Smooth muscle cell (in vitro differentiated cells): ENCODE data around the gene AGMO. TPM values are rescaled to one million over a fixed set of nuclear protein-coding genes. Genes with fewer than 3 reads are reported as not detected.

Source experiments
- DNase-seq: peaks from one replicate; lab custom pipeline; 2025; ENCODE audit not compliant: unreplicated experiment; lab: John Stamatoyannopoulos, UW
- H2AFZ ChIP-seq: fragments of 200-600 bp; sonication (generic); 2 replicates; pipeline ENCODE4 v1.6.0; 2016; ENCODE audit warnings: antibody characterized with exemption, low read depth, mild to moderate bottlenecking
- H3F3A ChIP-seq: fragments of 200-600 bp; sonication (generic); 2 replicates; pipeline ENCODE4 v1.6.0; 2017; ENCODE audit warnings: antibody characterized with exemption, low read depth
- H3K27ac ChIP-seq: fragments of 200-600 bp; sonication (generic); 2 replicates; pipeline ENCODE4 v1.5.1; 2016; ENCODE audit warnings: low read depth, mild to moderate bottlenecking
- H3K27me3 ChIP-seq: fragments of 200-600 bp; sonication (generic); 2 replicates; pipeline ENCODE4 v1.6.1; 2016; ENCODE audit warnings: low read depth, mild to moderate bottlenecking
- H3K36me3 ChIP-seq: fragments of 200-600 bp; sonication (generic); 2 replicates; pipeline ENCODE4 v1.5.1; 2016; ENCODE audit warnings: low read depth
- H3K4me1 ChIP-seq: fragments of 200-600 bp; sonication (generic); 2 replicates; pipeline ENCODE4 v1.5.1; 2016; ENCODE audit warnings: low read depth
- H3K4me2 ChIP-seq: fragments of 200-600 bp; sonication (generic); 2 replicates; pipeline ENCODE4 v1.6.0; 2016; ENCODE audit warnings: mild to moderate bottlenecking
- H3K4me3 ChIP-seq: fragments of 200-600 bp; sonication (generic); 2 replicates; pipeline ENCODE4 v1.5.1; 2016; ENCODE audit warnings: mild to moderate bottlenecking
- H3K79me2 ChIP-seq: fragments of 200-600 bp; sonication (generic); 2 replicates; pipeline ENCODE4 v1.6.0; 2016; ENCODE audit warnings: low read depth, mild to moderate bottlenecking
- H3K9ac ChIP-seq: fragments of 200-600 bp; sonication (generic); 2 replicates; pipeline ENCODE4 v1.6.0; 2016; ENCODE audit warnings: low read depth
- H3K9me3 ChIP-seq: fragments of 200-600 bp; sonication (generic); replicated peaks from 2 replicates; pipeline ENCODE4 v1.5.1; 2016; ENCODE audit warnings: low read depth
- H4K20me1 ChIP-seq: fragments of 200-600 bp; sonication (generic); 2 replicates; pipeline ENCODE4 v1.6.0; 2016; ENCODE audit warnings: low read depth
- CTCF ChIP-seq: fragments of 200-600 bp; sonication (generic); IDR thresholded peaks from 2 replicates; pipeline ENCODE4 v1.5.1; 2017; ENCODE audit warnings: borderline replicate concordance, mild to moderate bottlenecking, antibody characterized with exemption; ENCODE audit not compliant: insufficient read depth, poor library complexity, severe bottlenecking
- WGBS: methylation state at CpG from one replicate; pipeline ENCODE4 v1.1.7; 2016; ENCODE audit warnings: low lambda C conversion rate; 5-methylcytosine and 5-hydroxymethylcytosine counted together
- polyA plus RNA-seq: library from polyadenylated mRNA; unstranded; fragments of >200 nt; fragmentation: Nextera tagmentation; extraction: Ambion mirVana; gene quantifications from 2 replicates; pipeline ENCODE4 v1.2.1, GENCODE V29; 2016
- total RNA-seq: library from RNA; depleted of rRNA; stranded (reverse); fragments of >200 nt; gene quantifications from 2 replicates; pipeline ENCODE4 v1.2.3, GENCODE V29; 2014

The AGMO gene
- total and polyA plus RNA-seq, 2 experiments from 2014 or later: 0.27 to 0.50 TPM

- Histone ChIP-seq H4K20me1 (no peaks in the 10 kb centered on the region), H3K27me3 (no peaks in the 10 kb centered on the region), H2AFZ (no peak overlapping the region), H3K9ac (no peak overlapping the region), H3K4me2 (no peak overlapping the region), H3K4me1 (no peaks in the 10 kb centered on the region), H3K4me3 (no peak overlapping the region), H3K9me3 (no peaks in the 10 kb centered on the region), H3K27ac (no peak overlapping the region), H3K79me2 (no peaks in the 10 kb centered on the region), H3F3A (no peaks in the 10 kb centered on the region), H3K36me3 (no peaks in the 10 kb centered on the region)
- no peak for TF ChIP-seq CTCF
- DNase-seq: no peak
- WGBS: 86% methylated on average over 1 of the region's 1 CpG
Observed at GRCh38 chr7:15225981-15226380, 335.8 kb downstream of the AGMO start.

GRCh38 chr7:15219758-15220157, 342.1 kb downstream of the AGMO start:
- DNase-seq: no peak
- Histone ChIP-seq H2AFZ (no peak overlapping the region), H3K9me3 (no peaks in the 10 kb centered on the region), H3K79me2 (no peaks in the 10 kb centered on the region), H4K20me1 (no peaks in the 10 kb centered on the region), H3K4me3 (no peak overlapping the region), H3K36me3 (no peaks in the 10 kb centered on the region), H3K4me1 (no peaks in the 10 kb centered on the region), H3K27me3 (no peaks in the 10 kb centered on the region), H3K9ac (no peak overlapping the region), H3K27ac (no peak overlapping the region), H3F3A (no peaks in the 10 kb centered on the region), H3K4me2 (no peak overlapping the region)
- no peak for TF ChIP-seq CTCF
- 61% methylated on average over 1 of the region's 1 CpG for WGBS

GRCh38 chr7:15218261-15218660, 343.6 kb downstream of the AGMO start:
- Histone ChIP-seq H3K79me2 (no peaks in the 10 kb centered on the region), H2AFZ (no peak overlapping the region), H3K36me3 (no peaks in the 10 kb centered on the region), H3K27ac (no peak overlapping the region), H3K4me1 (no peaks in the 10 kb centered on the region), H3K9me3 (no peaks in the 10 kb centered on the region), H3K4me2 (no peak overlapping the region), H3K4me3 (no peak overlapping the region), H3K9ac (no peak overlapping the region), H3F3A (no peaks in the 10 kb centered on the region), H3K27me3 (no peaks in the 10 kb centered on the region), H4K20me1 (no peaks in the 10 kb centered on the region)
- 52% methylated on average over 1 of the region's 1 CpG for WGBS
- DNase-seq: no peak
- no peak for TF ChIP-seq CTCF

- H4K20me1 ChIP-seq: no peaks in the 10 kb centered on the region
- H2AFZ ChIP-seq: no peak overlapping the region
- DNase-seq: no peak
- 98% methylated on average over 4 of the region's 4 CpGs for WGBS
- H3K4me1 ChIP-seq: no peaks in the 10 kb centered on the region
- no peaks in the 10 kb centered on the region for H3K9me3 ChIP-seq
- H3K79me2 ChIP-seq: no peaks in the 10 kb centered on the region
- H3K36me3 ChIP-seq: no peaks in the 10 kb centered on the region
- H3K27ac ChIP-seq: no peak overlapping the region
- H3K4me2 ChIP-seq: no peak overlapping the region
- H3K9ac ChIP-seq: no peak overlapping the region
- no peaks in the 10 kb centered on the region for H3K27me3 ChIP-seq
- no peak overlapping the region for H3K4me3 ChIP-seq
- TF ChIP-seq CTCF: no peak
- H3F3A ChIP-seq: no peaks in the 10 kb centered on the region
Observed at GRCh38 chr7:15215616-15216015, 346.2 kb downstream of the AGMO start.
